T-helper 17 cell (primary cell): ENCODE data around the gene ATXN2L. TPM values are rescaled to one million over a fixed set of nuclear protein-coding genes. Genes with fewer than 3 reads are reported as not detected.
"Not testable (repeated sequence)": the region's sequence is repeated elsewhere in the genome, so short reads cannot be mapped to it uniquely, and the experiment has no call there.

Experiments
- ATAC-seq: fragments of 150-1000 bp; cut with Tn5 transposase; 2 replicates; pipeline ENCODE4 v1.10.0; 2021; ENCODE audit warnings: mild to moderate bottlenecking, moderate library complexity
- DNase-seq, 3 donors: peaks; one replicate each; pipeline versions ENCODE4 v3.0.0 to v3.0.0-alpha.2; 2020 to 2021
- H3K9me3 ChIP-seq: one replicate; pipeline ENCODE4 v1.7.0; 2013; ENCODE audit warnings: low read length, mild to moderate bottlenecking; ENCODE audit not compliant: control insufficient read depth, poor library complexity, severe bottlenecking
- H3K27ac Mint-ChIP-seq: one replicate; pipeline ENCODE4 v1.8.0; 2022; ENCODE audit warnings: mild to moderate bottlenecking, moderate library complexity, mixed read lengths
- H3K27me3 Mint-ChIP-seq: one replicate; pipeline ENCODE4 v1.8.0; 2022; ENCODE audit warnings: mixed read lengths
- H3K36me3 Mint-ChIP-seq: one replicate; pipeline ENCODE4 v1.8.0; 2022; ENCODE audit warnings: low read depth, mixed read lengths
- H3K4me1 Mint-ChIP-seq: one replicate; pipeline ENCODE4 v1.8.0; 2022; ENCODE audit warnings: mild to moderate bottlenecking, mixed read lengths
- H3K4me3 Mint-ChIP-seq: one replicate; pipeline ENCODE4 v1.8.0; 2022; ENCODE audit warnings: mild to moderate bottlenecking, moderate library complexity, mixed read lengths
- total RNA-seq, 4 donors: library from RNA in 2 of 4; stranded (reverse) in 2 of 4; gene quantifications; one replicate each; pipeline ENCODE4 v1.2.3 and lab custom pipeline; 2022 to 2026

The ATXN2L gene
- total RNA-seq (100 to 1,000 TPM; 348 to 372 TPM), total RNA-seq (lab: John Stamatoyannopoulos, UW) (105 to 196 reads per million in 2 donors)

- peak within 1 kb of the TSS; percentile 96 for H3K4me3 Mint-ChIP-seq
- peak within 1 kb of the TSS; percentile 98 for H3K27ac Mint-ChIP-seq
- H3K9me3 ChIP-seq, result no peaks in the 10 kb centered on the region
- peaks cover 3% of the 10 kb centered on the region for H3K36me3 Mint-ChIP-seq
- DNase-seq, result peak; percentile 85 to 88 (median 87)
- H3K4me1 Mint-ChIP-seq, result peaks cover 27% of the 10 kb centered on the region
- H3K27me3 Mint-ChIP-seq, result no peaks in the 10 kb centered on the region
- peak; percentile 58 for ATAC-seq
Observed at GRCh38 chr16:28822520-28823290, at the start of gene ATXN2L. Gene ATXN2L, plus strand, starts transcription at chr16:28822999. Its CDS starts 261 bp downstream, at chr16:28823260.

GRCh38 chr16:28781697-28782096 lies 41.1 kb upstream of the ATXN2L start:
- H3K36me3 Mint-ChIP-seq, H3K27ac Mint-ChIP-seq, H3K9me3 ChIP-seq, ATAC-seq, H3K27me3 Mint-ChIP-seq, H3K4me1 Mint-ChIP-seq, DNase-seq, H3K4me3 Mint-ChIP-seq: not testable (repeated sequence)

GRCh38 chr16:28782357-28782756 lies 40.4 kb upstream of the ATXN2L start:
- not testable (repeated sequence) for H3K27me3 Mint-ChIP-seq, ATAC-seq, DNase-seq, H3K4me1 Mint-ChIP-seq, H3K36me3 Mint-ChIP-seq, H3K9me3 ChIP-seq, H3K4me3 Mint-ChIP-seq, H3K27ac Mint-ChIP-seq

- H3K9me3 ChIP-seq, H3K36me3 Mint-ChIP-seq, H3K27me3 Mint-ChIP-seq, H3K27ac Mint-ChIP-seq, H3K4me1 Mint-ChIP-seq: not testable (repeated sequence)
- DNase-seq (peak; percentile 20 to 56 (median 36)), ATAC-seq (peak; percentile 86)
- peak overlapping the region; percentile 69 for H3K4me3 Mint-ChIP-seq
Observed at GRCh38 chr16:28802235-28803019, 20.4 kb upstream of the ATXN2L start.

- not testable (repeated sequence) for H3K36me3 Mint-ChIP-seq, H3K9me3 ChIP-seq, H3K27ac Mint-ChIP-seq, H3K4me3 Mint-ChIP-seq, DNase-seq, H3K27me3 Mint-ChIP-seq, ATAC-seq, H3K4me1 Mint-ChIP-seq
Observed at GRCh38 chr16:28807445-28808120, 15.2 kb upstream of the ATXN2L start.

GRCh38 chr16:28820016-28820415 lies 2.8 kb upstream of the ATXN2L start:
- H3K9me3 ChIP-seq, result no peaks in the 10 kb centered on the region
- ATAC-seq, result no peak
- peak overlapping the region; percentile 75 for H3K27ac Mint-ChIP-seq
- no peaks in the 10 kb centered on the region for H3K27me3 Mint-ChIP-seq
- DNase-seq, result no peak
- no peaks in the 10 kb centered on the region for H3K36me3 Mint-ChIP-seq
- H3K4me3 Mint-ChIP-seq, result no peak overlapping the region
- H3K4me1 Mint-ChIP-seq, result peaks cover 18% of the 10 kb centered on the region

GRCh38 chr16:28820546-28820945 lies 2.3 kb upstream of the ATXN2L start:
- DNase-seq, ATAC-seq, H3K36me3 Mint-ChIP-seq, H3K27me3 Mint-ChIP-seq, H3K9me3 ChIP-seq: not testable (repeated sequence)
- H3K4me3 Mint-ChIP-seq, result peak overlapping the region; percentile 75
- H3K4me1 Mint-ChIP-seq, result peaks cover 22% of the 10 kb centered on the region
- peak overlapping the region; percentile 75 for H3K27ac Mint-ChIP-seq

GRCh38 chr16:28821874-28822519 lies 802 bp upstream of the ATXN2L start:
- Mint-ChIP-seq H3K27me3 (no peaks in the 10 kb centered on the region), H3K4me1 (peaks cover 27% of the 10 kb centered on the region), H3K27ac (peak overlapping the region; percentile 98), H3K36me3 (peaks cover 3% of the 10 kb centered on the region), H3K4me3 (peak overlapping the region; percentile 96)
- ATAC-seq (no peak), DNase-seq (no peak)
- no peaks in the 10 kb centered on the region for H3K9me3 ChIP-seq

GRCh38 chr16:28823291-28823872 lies 583 bp downstream of the ATXN2L start:
- Mint-ChIP-seq H3K4me1 (peaks cover 27% of the 10 kb centered on the region), H3K27ac (peak overlapping the region; percentile 98), H3K4me3 (peak overlapping the region; percentile 96), H3K27me3 (no peaks in the 10 kb centered on the region), H3K36me3 (peaks cover 3% of the 10 kb centered on the region)
- DNase-seq (no peak), ATAC-seq (peak; percentile 3)
- H3K9me3 ChIP-seq, result no peaks in the 10 kb centered on the region

GRCh38 chr16:28823873-28824716 lies 1.3 kb downstream of the ATXN2L start:
- H3K27ac Mint-ChIP-seq, result peak overlapping the region; percentile 98
- H3K27me3 Mint-ChIP-seq, result no peaks in the 10 kb centered on the region
- DNase-seq, result peak; percentile 93 to 97 (median 94)
- peaks cover 27% of the 10 kb centered on the region for H3K4me1 Mint-ChIP-seq
- peak overlapping the region; percentile 96 for H3K4me3 Mint-ChIP-seq
- H3K9me3 ChIP-seq, result no peaks in the 10 kb centered on the region
- peaks cover 3% of the 10 kb centered on the region for H3K36me3 Mint-ChIP-seq
- peak; percentile 73 for ATAC-seq

GRCh38 chr16:28824717-28824973 lies 1.8 kb downstream of the ATXN2L start:
- Mint-ChIP-seq H3K4me1 (peaks cover 27% of the 10 kb centered on the region), H3K27ac (peak overlapping the region; percentile 98), H3K27me3 (no peaks in the 10 kb centered on the region), H3K36me3 (peaks cover 3% of the 10 kb centered on the region), H3K4me3 (peak overlapping the region; percentile 96)
- no peak for ATAC-seq
- DNase-seq, result no peak
- no peaks in the 10 kb centered on the region for H3K9me3 ChIP-seq

- Mint-ChIP-seq H3K4me1 (peaks cover 24% of the 10 kb centered on the region), H3K36me3 (peaks cover 5% of the 10 kb centered on the region), H3K27ac (peak overlapping the region; percentile 98), H3K27me3 (no peaks in the 10 kb centered on the region), H3K4me3 (peak overlapping the region; percentile 69)
- ATAC-seq (no peak), DNase-seq (no peak)
- no peaks in the 10 kb centered on the region for H3K9me3 ChIP-seq
Observed at GRCh38 chr16:28826141-28826540, 3.3 kb downstream of the ATXN2L start.
